ENCODE measurements around the gene EXD3.
"Not testable (repeated sequence)": the region's sequence is repeated elsewhere in the genome, so short reads cannot be mapped to it uniquely, and the experiment has no call there.

The EXD3 gene

DNA sequence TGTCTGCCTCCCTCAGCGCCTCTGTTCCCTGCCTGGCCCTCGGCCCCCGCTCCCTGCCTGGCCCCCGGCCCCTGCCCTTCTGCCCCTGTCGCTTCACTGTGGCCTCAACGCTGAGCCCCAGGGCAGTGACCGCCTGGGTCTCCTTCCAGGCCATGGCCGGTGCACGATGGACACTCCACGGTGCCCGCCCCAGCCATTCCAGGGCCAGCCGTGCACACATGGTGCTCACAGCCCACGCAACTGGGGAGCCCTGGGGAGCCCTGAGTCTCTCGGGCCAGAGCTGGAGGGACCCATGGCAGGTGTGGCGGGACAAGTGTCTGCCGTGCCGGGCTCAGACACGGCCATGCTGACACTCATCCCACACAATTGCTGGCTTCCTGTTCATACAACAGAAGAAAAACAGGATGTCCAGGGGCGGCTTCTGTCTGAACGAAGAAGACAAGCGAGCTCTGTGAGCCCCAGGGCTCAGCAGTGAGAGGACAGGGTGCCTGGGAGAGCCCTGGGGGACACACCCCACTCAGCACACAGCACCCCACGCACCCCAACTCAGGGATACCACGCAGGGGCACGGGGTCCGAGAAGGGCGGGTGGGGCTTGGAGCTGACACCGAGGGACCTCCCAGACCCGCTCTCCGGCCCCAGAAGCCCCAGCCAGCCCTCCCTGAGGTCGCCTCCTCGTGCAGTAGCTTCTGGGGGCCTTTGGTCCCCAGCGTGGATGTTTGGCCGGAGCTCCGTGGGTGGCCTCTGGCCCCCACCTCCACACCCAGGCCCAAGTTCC is 35.7 kb downstream of the EXD3 start:
- peaks cover 5% of the 10 kb centered on the region for H3K36me3 ChIP-seq (ENCODE audit: control insufficient read depth, insufficient read depth, low read length)
- H3K9me3 ChIP-seq (ENCODE audit: control insufficient read depth, low read length): no peaks in the 10 kb centered on the region
- peaks cover 11% of the 10 kb centered on the region for H3K4me1 ChIP-seq (ENCODE audit: control insufficient read depth, insufficient read depth, low read length, poor library complexity, severe bottlenecking)
- peak overlapping the region; percentile 36 for H3K27ac ChIP-seq (ENCODE audit: low read depth, low read length, severe bottlenecking)
- no peak overlapping the region for H3K4me3 ChIP-seq (ENCODE audit: extremely low read depth, insufficient read depth, low read length, poor library complexity, severe bottlenecking)
- 88 to 95% methylated on average over 27 to 31 of the region's 34 CpGs for WGBS, 2 experiments (ENCODE audit: insufficient coverage in 2 of 2)

DNA sequence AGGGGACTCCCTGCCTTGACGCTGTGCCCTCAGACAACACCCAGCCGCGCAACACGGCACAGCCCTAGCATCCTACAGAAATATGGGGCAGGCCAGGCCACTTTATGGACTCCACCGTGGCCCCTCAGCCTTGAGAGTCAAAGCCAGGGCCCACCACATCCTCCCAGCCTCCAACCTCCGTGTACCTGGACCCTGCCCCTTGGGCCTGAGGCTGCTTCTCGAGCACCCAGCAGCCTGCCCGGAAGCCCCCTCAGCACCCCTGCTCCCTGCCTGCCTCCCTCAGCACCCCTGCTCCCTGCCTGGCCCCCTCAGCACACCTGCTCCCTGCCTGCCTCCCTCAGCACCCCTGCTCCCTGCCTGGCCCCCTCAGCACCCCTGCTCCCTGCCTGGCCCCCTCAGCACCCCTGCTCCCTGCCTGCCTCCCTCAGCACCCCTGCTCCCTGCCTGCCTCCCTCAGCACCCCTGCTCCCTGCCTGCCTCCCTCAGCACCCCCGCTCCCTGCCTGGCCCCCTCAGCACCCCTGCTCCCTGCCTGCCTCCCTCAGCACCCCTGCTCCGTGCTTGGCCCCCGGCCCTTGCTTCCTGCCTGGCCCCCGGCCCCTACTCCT is 36.4 kb downstream of the EXD3 start:
- not testable (repeated sequence) for H3K4me3 ChIP-seq (ENCODE audit: extremely low read depth, insufficient read depth, low read length, poor library complexity, severe bottlenecking); H3K36me3 ChIP-seq (ENCODE audit: control insufficient read depth, insufficient read depth, low read length); H3K27ac ChIP-seq (ENCODE audit: low read depth, low read length, severe bottlenecking); H3K9me3 ChIP-seq (ENCODE audit: control insufficient read depth, low read length)
- peaks cover 11% of the 10 kb centered on the region for H3K4me1 ChIP-seq (ENCODE audit: control insufficient read depth, insufficient read depth, low read length, poor library complexity, severe bottlenecking)
- WGBS, 2 experiments (ENCODE audit: insufficient coverage in 2 of 2): 82 to 87% methylated on average over 12 of the region's 12 CpGs

DNA sequence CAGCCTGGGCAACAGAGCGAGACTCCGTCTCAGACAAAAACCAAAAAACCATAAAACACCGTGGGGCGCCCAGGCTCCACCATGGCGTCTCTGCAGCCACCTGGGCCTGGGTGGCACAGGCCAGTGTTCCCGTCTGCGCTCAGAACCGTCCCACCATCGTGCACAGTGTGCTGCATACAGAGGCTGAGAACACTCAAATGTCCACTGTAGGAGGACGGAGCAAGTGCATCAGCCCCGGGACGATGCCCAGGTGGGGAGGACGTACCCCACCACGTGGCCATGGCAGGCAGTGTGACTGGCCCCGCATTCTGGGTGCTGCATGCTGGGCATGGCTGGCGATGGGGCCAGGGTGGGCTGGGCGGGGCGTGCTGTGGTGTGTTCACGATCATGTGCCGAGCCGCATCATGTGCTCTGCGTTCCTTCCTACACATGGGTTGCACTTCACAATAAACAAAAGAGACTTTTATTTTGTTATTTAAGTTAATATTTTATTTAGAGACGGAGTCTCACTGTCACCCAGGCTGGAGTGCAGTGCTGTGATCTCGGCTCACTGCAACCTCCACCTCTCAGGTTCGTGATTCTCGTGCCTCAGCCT is 37.8 kb downstream of the EXD3 start:
- no peaks in the 10 kb centered on the region for H3K36me3 ChIP-seq (ENCODE audit: control insufficient read depth, insufficient read depth, low read length)
- H3K9me3 ChIP-seq (ENCODE audit: control insufficient read depth, low read length): no peaks in the 10 kb centered on the region
- 92 to 95% methylated on average over 18 to 24 of the region's 26 CpGs for WGBS, 2 experiments (ENCODE audit: insufficient coverage in 2 of 2)
- peaks cover 11% of the 10 kb centered on the region for H3K4me1 ChIP-seq (ENCODE audit: control insufficient read depth, insufficient read depth, low read length, poor library complexity, severe bottlenecking)
- H3K4me3 ChIP-seq (ENCODE audit: extremely low read depth, insufficient read depth, low read length, poor library complexity, severe bottlenecking): no peak overlapping the region
- no peak overlapping the region for H3K27ac ChIP-seq (ENCODE audit: low read depth, low read length, severe bottlenecking)

- no peaks in the 10 kb centered on the region for H3K36me3 ChIP-seq (ENCODE audit: control insufficient read depth, insufficient read depth, low read length)
- peaks cover 11% of the 10 kb centered on the region for H3K4me1 ChIP-seq (ENCODE audit: control insufficient read depth, insufficient read depth, low read length, poor library complexity, severe bottlenecking)
- 91 to 93% methylated on average over 31 to 34 of the region's 39 CpGs for WGBS, 2 experiments (ENCODE audit: insufficient coverage in 2 of 2)
- H3K4me3 ChIP-seq (ENCODE audit: extremely low read depth, insufficient read depth, low read length, poor library complexity, severe bottlenecking): no peak overlapping the region
- no peaks in the 10 kb centered on the region for H3K9me3 ChIP-seq (ENCODE audit: control insufficient read depth, low read length)
- H3K27ac ChIP-seq (ENCODE audit: low read depth, low read length, severe bottlenecking): no peak overlapping the region
Observed at GRCh38 chr9:137383784-137384756, 38.9 kb downstream of the EXD3 start.

GRCh38 chr9:137383081-137383783 is 39.7 kb downstream of the EXD3 start:
- WGBS, 2 experiments (ENCODE audit: insufficient coverage in 2 of 2): 86 to 89% methylated on average over 24 to 25 of the region's 27 CpGs
- Histone ChIP-seq H3K4me3 (ENCODE audit: extremely low read depth, insufficient read depth, low read length, poor library complexity, severe bottlenecking) (no peak overlapping the region), H3K9me3 (ENCODE audit: control insufficient read depth, low read length) (no peaks in the 10 kb centered on the region), H3K4me1 (ENCODE audit: control insufficient read depth, insufficient read depth, low read length, poor library complexity, severe bottlenecking) (peaks cover 11% of the 10 kb centered on the region), H3K27ac (ENCODE audit: low read depth, low read length, severe bottlenecking) (no peak overlapping the region), H3K36me3 (ENCODE audit: control insufficient read depth, insufficient read depth, low read length) (no peaks in the 10 kb centered on the region)

DNA sequence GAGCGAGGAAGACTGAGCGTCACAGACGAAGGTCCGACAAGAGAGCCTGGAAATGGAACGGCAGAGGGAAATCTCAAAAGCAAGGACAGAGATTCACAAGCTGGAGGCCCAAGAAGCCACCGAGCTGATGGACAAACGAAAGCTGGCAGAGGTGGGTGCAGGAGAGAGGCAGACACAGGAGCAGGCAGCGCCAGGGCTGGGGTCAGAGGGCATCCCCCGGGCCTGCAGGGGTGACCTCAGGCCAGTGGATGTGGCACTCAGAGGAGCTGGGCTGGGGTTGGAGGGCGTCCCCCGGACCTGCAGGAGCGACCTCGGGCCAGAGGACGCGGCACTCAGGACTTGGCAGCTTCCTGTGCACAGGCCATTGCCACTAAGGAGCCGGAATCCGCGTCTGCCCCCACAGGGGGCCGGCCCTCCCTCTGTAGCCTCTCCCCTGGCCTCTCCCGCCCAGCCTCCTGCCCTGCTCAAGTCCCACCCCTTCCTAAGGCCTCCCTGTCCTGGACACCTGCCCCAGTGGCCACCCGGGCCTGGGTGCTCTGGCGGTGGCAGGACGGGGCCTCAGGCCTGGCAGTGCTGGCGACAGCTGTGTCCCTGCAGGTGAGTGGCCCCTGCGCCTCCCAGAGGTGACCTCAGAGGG is 40.4 kb downstream of the EXD3 start:
- Histone ChIP-seq H3K4me1 (ENCODE audit: control insufficient read depth, insufficient read depth, low read length, poor library complexity, severe bottlenecking) (peaks cover 7% of the 10 kb centered on the region), H3K4me3 (ENCODE audit: extremely low read depth, insufficient read depth, low read length, poor library complexity, severe bottlenecking) (no peak overlapping the region), H3K9me3 (ENCODE audit: control insufficient read depth, low read length) (no peaks in the 10 kb centered on the region), H3K36me3 (ENCODE audit: control insufficient read depth, insufficient read depth, low read length) (no peaks in the 10 kb centered on the region), H3K27ac (ENCODE audit: low read depth, low read length, severe bottlenecking) (no peak overlapping the region)
- WGBS, 2 experiments (ENCODE audit: insufficient coverage in 2 of 2): 84 to 86% methylated on average over 24 to 25 of the region's 25 CpGs

GRCh38 chr9:137381501-137382443 is 41.2 kb downstream of the EXD3 start:
- 85 to 92% methylated on average over 25 to 51 of the region's 53 CpGs for WGBS, 2 experiments (ENCODE audit: insufficient coverage in 2 of 2)
- H3K36me3 ChIP-seq (ENCODE audit: control insufficient read depth, insufficient read depth, low read length): no peaks in the 10 kb centered on the region
- no peaks in the 10 kb centered on the region for H3K9me3 ChIP-seq (ENCODE audit: control insufficient read depth, low read length)
- H3K4me1 ChIP-seq (ENCODE audit: control insufficient read depth, insufficient read depth, low read length, poor library complexity, severe bottlenecking): no peaks in the 10 kb centered on the region
- H3K27ac ChIP-seq (ENCODE audit: low read depth, low read length, severe bottlenecking): no peak overlapping the region
- H3K4me3 ChIP-seq (ENCODE audit: extremely low read depth, insufficient read depth, low read length, poor library complexity, severe bottlenecking): no peak overlapping the region

DNA sequence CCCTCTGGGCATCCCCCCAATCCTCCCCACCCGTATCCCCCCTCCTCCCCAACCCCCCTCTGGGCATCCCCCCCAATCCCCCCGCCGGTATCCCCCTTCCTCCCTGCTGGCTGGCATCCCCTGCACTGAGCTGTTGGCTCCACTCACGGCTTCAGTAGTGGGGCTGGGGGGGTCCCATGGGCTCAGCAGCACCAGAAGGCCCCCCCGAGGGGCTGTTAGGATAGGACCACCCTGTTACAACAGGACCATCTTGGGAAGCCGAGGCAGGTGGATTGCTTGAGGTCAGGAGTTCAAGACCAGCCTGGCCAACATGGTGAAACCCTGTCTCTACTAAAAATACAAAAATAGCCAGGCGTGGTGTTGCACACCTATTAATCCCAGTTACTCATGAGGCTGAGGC is 42.4 kb downstream of the EXD3 start:
- no peaks in the 10 kb centered on the region for H3K36me3 ChIP-seq (ENCODE audit: control insufficient read depth, insufficient read depth, low read length)
- H3K27ac ChIP-seq (ENCODE audit: low read depth, low read length, severe bottlenecking): no peak overlapping the region
- 100% methylated on average over 2 of the region's 7 CpGs for WGBS, 2 experiments (ENCODE audit: insufficient coverage in 2 of 2)
- H3K4me3 ChIP-seq (ENCODE audit: extremely low read depth, insufficient read depth, low read length, poor library complexity, severe bottlenecking): no peak overlapping the region
- no peaks in the 10 kb centered on the region for H3K4me1 ChIP-seq (ENCODE audit: control insufficient read depth, insufficient read depth, low read length, poor library complexity, severe bottlenecking)
- peaks cover under 1% of the 10 kb centered on the region for H3K9me3 ChIP-seq (ENCODE audit: control insufficient read depth, low read length)

- Histone ChIP-seq H3K36me3 (ENCODE audit: control insufficient read depth, insufficient read depth, low read length) (no peaks in the 10 kb centered on the region), H3K4me1 (ENCODE audit: control insufficient read depth, insufficient read depth, low read length, poor library complexity, severe bottlenecking) (no peaks in the 10 kb centered on the region), H3K4me3 (ENCODE audit: extremely low read depth, insufficient read depth, low read length, poor library complexity, severe bottlenecking) (no peak overlapping the region), H3K27ac (ENCODE audit: low read depth, low read length, severe bottlenecking) (no peak overlapping the region), H3K9me3 (ENCODE audit: control insufficient read depth, low read length) (peaks cover 5% of the 10 kb centered on the region)
- no CpG with 5 or more reads among the region's 16 CpGs for WGBS, 2 experiments (ENCODE audit: insufficient coverage in 2 of 2)
Observed at GRCh38 chr9:137380171-137380570, 42.8 kb downstream of the EXD3 start.

Measured in mesodermal cell (in vitro differentiated cells).